NB4 (cell line): ENCODE measurements around the gene EIF3I.

Source experiments
- DNase-seq: peaks from one replicate; pipeline ENCODE4 v3.0.0; 2010; ENCODE audit warnings: low read depth
- H3K4me3 ChIP-seq: one replicate; pipeline ENCODE4 v1.5.1; 2011; ENCODE audit warnings: mild to moderate bottlenecking, low read depth, low read length, moderate library complexity
- CTCF ChIP-seq: IDR thresholded peaks from one replicate; pipeline ENCODE4 v1.5.1; 2012; ENCODE audit warnings: low read depth, low read length
- MAX ChIP-seq: IDR thresholded peaks from 2 replicates; pipeline ENCODE4 v1.6.1; 2011; ENCODE audit warnings: low read depth, low read length
- MYC ChIP-seq: IDR thresholded peaks from 2 replicates; pipeline ENCODE4 v1.6.1; 2011; ENCODE audit warnings: low read depth, low read length
- POLR2A ChIP-seq: IDR thresholded peaks from 2 replicates; pipeline ENCODE4 v1.6.1; 2011; ENCODE audit warnings: mild to moderate bottlenecking; ENCODE audit not compliant: insufficient read length; ENCODE audit errors: extremely low read depth

The EIF3I gene

GRCh38 chr1:32186491-32186890 lies 35.7 kb upstream of the EIF3I start:
- H3K4me3 ChIP-seq = no peak overlapping the region
- DNase-seq = no peak
- TF ChIP-seq CTCF (no peak), MAX (no peak), MYC (no peak)

GRCh38 chr1:32187850-32188249 lies 34.4 kb upstream of the EIF3I start:
- no peak for DNase-seq
- TF ChIP-seq MAX = no peak
- no peak for TF ChIP-seq MYC
- TF ChIP-seq CTCF = no peak
- no peak for TF ChIP-seq POLR2A
- H3K4me3 ChIP-seq = no peak overlapping the region

- no peak overlapping the region for H3K4me3 ChIP-seq
- DNase-seq = no peak
- TF ChIP-seq MAX (no peak), MYC (no peak), POLR2A (no peak), CTCF (no peak)
These were observed 29.8 kb upstream of the EIF3I start for GRCh38 chr1:32192220-32192948.

- no peak for TF ChIP-seq POLR2A
- TF ChIP-seq MAX = no peak
- TF ChIP-seq CTCF = no peak
- no peak for TF ChIP-seq MYC
- H3K4me3 ChIP-seq = no peak overlapping the region
- no peak for DNase-seq
These were observed 27.2 kb upstream of the EIF3I start for GRCh38 chr1:32194984-32195383.

GRCh38 chr1:32195531-32195930 lies 26.7 kb upstream of the EIF3I start:
- TF ChIP-seq MAX = no peak
- TF ChIP-seq POLR2A = no peak
- DNase-seq = no peak

GRCh38 chr1:32195972-32196823 lies 26.0 kb upstream of the EIF3I start:
- TF ChIP-seq MAX (no peak), MYC (no peak), CTCF (no peak), POLR2A (no peak)
- H3K4me3 ChIP-seq = no peak overlapping the region
- DNase-seq = no peak

More at GRCh38 chr1:32195531-32195930, 26.7 kb upstream of the EIF3I start:
- no peak overlapping the region for H3K4me3 ChIP-seq
